GM12891 (cell line): ENCODE results near the gene DNAH7.
"Not testable (repeated sequence)": the region's sequence is repeated elsewhere in the genome, so short reads cannot be mapped to it uniquely, and the experiment has no call there.

ENCODE experiments used
- DNase-seq: peaks from one replicate; pipeline ENCODE4 v3.0.0; 2011; ENCODE audit warnings: low spot score; ENCODE audit not compliant: insufficient read length
- FAIRE-seq: peaks from 2 replicates; lab custom pipeline; 2011; peaks lifted over from hg19 to GRCh38; lab: Jason Lieb, UNC
- PAX5 ChIP-seq: IDR thresholded peaks from 2 replicates; pipeline ENCODE4 v1.6.1; 2011; ENCODE audit warnings: low read length, moderate library complexity, mild to moderate bottlenecking; ENCODE audit not compliant: insufficient read depth, severe bottlenecking
- POLR2A ChIP-seq: IDR thresholded peaks from 2 replicates; pipeline ENCODE4 v1.6.1; 2011; ENCODE audit warnings: low read depth, low read length, control low read depth
- POLR2AphosphoS5 ChIP-seq: IDR thresholded peaks from 2 replicates; pipeline ENCODE4 v1.6.1; 2011; ENCODE audit warnings: low read depth, low read length, control low read depth
- POU2F2 ChIP-seq: IDR thresholded peaks from 2 replicates; pipeline ENCODE4 v1.6.1; 2011; ENCODE audit warnings: low read depth, mild to moderate bottlenecking, control low read depth, low read length, moderate library complexity
- SPI1 ChIP-seq: IDR thresholded peaks from 2 replicates; pipeline ENCODE4 v1.6.1; 2011; ENCODE audit warnings: low read depth, low read length, control low read depth
- TAF1 ChIP-seq: IDR thresholded peaks from 2 replicates; pipeline ENCODE4 v1.6.1; 2011; ENCODE audit warnings: low read depth, low read length, control low read depth

DNAH7 gene

GRCh38 chr2:195937176-195937575 is 131.5 kb downstream of the DNAH7 start:
- TF ChIP-seq PAX5 (no peak), POLR2AphosphoS5 (no peak), TAF1 (no peak), SPI1 (no peak), POU2F2 (no peak), POLR2A (no peak)
- DNase-seq (no peak), FAIRE-seq (no peak)

GRCh38 chr2:195934484-195934883 is 134.2 kb downstream of the DNAH7 start:
- TF ChIP-seq POU2F2 (no peak), PAX5 (no peak), POLR2A (no peak), TAF1 (no peak), SPI1 (no peak), POLR2AphosphoS5 (no peak)
- DNase-seq, result no peak
- FAIRE-seq, result no peak

GRCh38 chr2:195929531-195929930 is 139.1 kb downstream of the DNAH7 start:
- FAIRE-seq, result no peak
- no peak for DNase-seq
- TF ChIP-seq POLR2AphosphoS5 (no peak), SPI1 (no peak), POLR2A (no peak), PAX5 (no peak), POU2F2 (no peak), TAF1 (no peak)

- FAIRE-seq, result no peak
- TF ChIP-seq POU2F2, result no peak
- no peak for TF ChIP-seq TAF1
- no peak for TF ChIP-seq PAX5
- TF ChIP-seq POLR2AphosphoS5, result no peak
Measured at GRCh38 chr2:195925120-195925519, 143.5 kb downstream of the DNAH7 start.

GRCh38 chr2:195923889-195924288 is 144.7 kb downstream of the DNAH7 start:
- DNase-seq, result no peak
- FAIRE-seq, result no peak
- TF ChIP-seq POLR2A (no peak), PAX5 (no peak), POU2F2 (no peak), SPI1 (no peak), TAF1 (no peak), POLR2AphosphoS5 (no peak)

More at GRCh38 chr2:195925120-195925519, 143.5 kb downstream of the DNAH7 start:
- DNase-seq, result no peak

- FAIRE-seq, DNase-seq: not testable (repeated sequence)
Measured at GRCh38 chr2:195917021-195917600, 151.5 kb downstream of the DNAH7 start.

- FAIRE-seq, result no peak
- DNase-seq, result no peak
- TF ChIP-seq SPI1 (no peak), POLR2AphosphoS5 (no peak), TAF1 (no peak), POU2F2 (no peak)
Measured at GRCh38 chr2:195912079-195912478, 156.6 kb downstream of the DNAH7 start.

- no peak for DNase-seq
- FAIRE-seq, result no peak
- TF ChIP-seq TAF1 (no peak), POU2F2 (no peak), POLR2AphosphoS5 (no peak), POLR2A (no peak), SPI1 (no peak), PAX5 (no peak)
Measured at GRCh38 chr2:195910570-195910969, 158.1 kb downstream of the DNAH7 start.

- TF ChIP-seq POU2F2, result no peak
- TF ChIP-seq TAF1, result no peak
- TF ChIP-seq PAX5, result no peak
- no peak for DNase-seq
- no peak for FAIRE-seq
Measured at GRCh38 chr2:195909926-195910325, 158.7 kb downstream of the DNAH7 start.

GRCh38 chr2:195907474-195907873 is 161.2 kb downstream of the DNAH7 start:
- TF ChIP-seq POLR2A (no peak), POLR2AphosphoS5 (no peak), SPI1 (no peak), PAX5 (no peak), POU2F2 (no peak), TAF1 (no peak)
- DNase-seq (no peak), FAIRE-seq (no peak)

- DNase-seq (no peak), FAIRE-seq (no peak)
- TF ChIP-seq SPI1 (no peak), POLR2AphosphoS5 (no peak)
Measured at GRCh38 chr2:195903956-195904355, 164.7 kb downstream of the DNAH7 start.
